Panc1 (cell line): ENCODE data around the gene HDAC6. TPM values are rescaled to one million over a fixed set of nuclear protein-coding genes. Genes with fewer than 3 reads are reported as not detected.
"Not testable (repeated sequence)": the region's sequence is repeated elsewhere in the genome, so short reads cannot be mapped to it uniquely, and the experiment has no call there.

ENCODE experiments used
- ATAC-seq: fragments of 200-7000 bp; cut with Tn5 transposase; 2 replicates; pipeline ENCODE4 v1.9.1; 2020; ENCODE audit warnings: mild to moderate bottlenecking, moderate library complexity
- BruUV-seq: library from RNA; stranded (reverse); fragments of 400-500 nt; replicated peaks from 2 replicates; lab custom pipeline; 2021; lab: Mats Ljungman, UMichigan
- CTCF ChIA-PET: fragments of 300-600 bp; sonication (Branson Sonifier 250); formaldehyde crosslinking; loops from one replicate; lab custom pipeline; 2022; ENCODE audit warnings: antibody characterized with exemption; lab: Charles Lee
- POLR2A ChIA-PET: fragments of 300-600 bp; sonication (Branson Sonifier 250); formaldehyde crosslinking; loops from one replicate; lab custom pipeline; 2022; ENCODE audit warnings: antibody characterized with exemption; lab: Charles Lee
- DNase-seq: peaks from one replicate; pipeline ENCODE4 v3.0.0-alpha.2; 2010; ENCODE audit warnings: low read depth, low spot score
- H3K27ac ChIP-seq: 2 replicates; pipeline ENCODE4 v1.5.1; 2011; ENCODE audit warnings: mild to moderate bottlenecking, low read length, inconsistent platforms
- H3K27me3 ChIP-seq: fragments of 200-500 bp; sonication (Bioruptor generic); 2 replicates; pipeline ENCODE4 v1.6.0; 2014; ENCODE audit warnings: low read length, inconsistent platforms; ENCODE audit not compliant: control insufficient read depth, insufficient read depth
- H3K36me3 ChIP-seq: fragments of 200-500 bp; sonication (Bioruptor generic); 2 replicates; pipeline ENCODE4 v1.5.1; 2014; ENCODE audit warnings: inconsistent platforms, mild to moderate bottlenecking, low read length, moderate library complexity; ENCODE audit not compliant: control insufficient read depth, insufficient read depth
- H3K4me1 ChIP-seq: 2 replicates; pipeline ENCODE4 v1.5.1; 2011; ENCODE audit warnings: inconsistent platforms, mild to moderate bottlenecking, low read length, moderate library complexity; ENCODE audit not compliant: control insufficient read depth, insufficient read depth
- H3K4me3 ChIP-seq, 2 experiments: 2 replicates each; pipeline ENCODE4 v1.5.1; 2011 to 2012; ENCODE audit warnings: low read depth in 2 of 2, low read length in 2 of 2, mild to moderate bottlenecking in 2 of 2, inconsistent platforms in 1 of 2, moderate library complexity in 1 of 2
- H3K9me3 ChIP-seq: fragments of 200-500 bp; sonication (Bioruptor generic); 2 replicates; pipeline ENCODE4 v1.5.1; 2014; ENCODE audit warnings: low read depth, mild to moderate bottlenecking, inconsistent platforms, low read length, moderate library complexity; ENCODE audit not compliant: control insufficient read depth, insufficient read depth
- CTCF ChIP-seq: fragments of 450-650 bp; IDR thresholded peaks from 2 replicates; pipeline ENCODE4 v1.5.1; 2017; ENCODE audit warnings: mild to moderate bottlenecking
- REST ChIP-seq, 2 experiments: IDR thresholded peaks; 2 replicates each; pipeline ENCODE4 v1.6.1; 2011 to 2012; ENCODE audit warnings: low read depth in 2 of 2, control low read depth in 1 of 2, low read length in 1 of 2, mild to moderate bottlenecking in 1 of 2, moderate library complexity in 1 of 2; ENCODE audit not compliant: insufficient read depth in 1 of 2
- in situ Hi-C: cut with HindIII; loops from 2 replicates; pipeline ENCODE4 v1.10.0; 2016; ENCODE audit warnings: low sequenced_read_pairs, low pct_unique_long_range_greater_than_20kb
- intact Hi-C: fragments of 100-400 bp; cut with micrococcal nuclease; formaldehyde crosslinking; loops from one replicate; pipeline ENCODE4 v1.10.0; 2022; ENCODE audit not compliant: unreplicated experiment
- total RNA-seq: library from RNA; stranded (reverse); gene quantifications from one replicate; pipeline ENCODE4 v1.2.1, GENCODE V29; 2021; ENCODE audit not compliant: unreplicated experiment

Gene HDAC6
- total RNA-seq, 1 experiment from 2014 or later, result 97.1 TPM

- DNase-seq, ATAC-seq, BruUV-seq, H3K27me3 ChIP-seq, H3K36me3 ChIP-seq, H3K9me3 ChIP-seq, intact Hi-C loops, H3K4me3 ChIP-seq, CTCF ChIA-PET, H3K27ac ChIP-seq, H3K4me1 ChIP-seq, POLR2A ChIA-PET, in situ Hi-C loops: not testable (repeated sequence)
These were observed 52.4 kb downstream of the HDAC6 start for GRCh38 chrX:48854121-48854804.

GRCh38 chrX:48854898-48855297, 53.0 kb downstream of the HDAC6 start:
- DNase-seq, result no peak
- ATAC-seq, result no peak

More at GRCh38 chrX:48854898-48855297, 53.0 kb downstream of the HDAC6 start:
- H3K27me3 ChIP-seq, result no peaks in the 10 kb centered on the region
- no peak overlapping the region for H3K4me3 ChIP-seq
- no peaks in the 10 kb centered on the region for H3K4me1 ChIP-seq
- ChIA-PET POLR2A (no interaction called here), CTCF (no interaction called here)
- intact Hi-C loops (no loop called here), in situ Hi-C loops (no loop called here)
- H3K36me3 ChIP-seq, result no peaks in the 10 kb centered on the region
- BruUV-seq, result no TSS peak
- no peak overlapping the region for H3K27ac ChIP-seq
- no peaks in the 10 kb centered on the region for H3K9me3 ChIP-seq
- TF ChIP-seq REST (IDR thresholded peaks at IDR 0.05; ENCODE audit: insufficient read depth in 1 of 2, low read depth in 2 of 2, low read length in 1 of 2), result no peak
- peak; percentile 70 for TF ChIP-seq CTCF
